Endometrium (tissue), 2 donors: ENCODE results near the gene EVPL.
A peak's percentile ranks its signal among the peaks of the same experiment; 100 is the strongest.

ENCODE experiments used
- FAIRE-seq: peaks from 2 replicates; lab custom pipeline; 2012; peaks lifted over from hg19 to GRCh38; lab: Jason Lieb, UNC
- donor health status: control.
- donor health status: control.

Gene EVPL

GRCh38 chr17:75959051-75959838 is 67.9 kb downstream of the EVPL start:
- FAIRE-seq = peak; percentile 37
